Measurements from ENCODE around the gene GATA6.

GRCh38 chr18:22219568-22220355 lies 50.4 kb downstream of the GATA6 start:
- TF ChIP-seq GATA4 (IDR thresholded peaks at IDR 0.05; ENCODE audit: borderline replicate concordance, low read depth) (no peak), POLR2AphosphoS2 (IDR thresholded peaks at IDR 0.05; ENCODE audit: low read depth, low read length) (no peak), HMG20A (CRISPR knock-in tag; IDR thresholded peaks at IDR 0.05; ENCODE audit: borderline replicate concordance) (no peak), TERF1 (CRISPR knock-in tag; IDR thresholded peaks at IDR 0.05) (no peak), ZNF747 (CRISPR knock-in tag; IDR thresholded peaks at IDR 0.05; ENCODE audit: borderline replicate concordance) (no peak), ZNF678 (CRISPR knock-in tag; IDR thresholded peaks at IDR 0.05) (no peak), HIVEP1 (CRISPR knock-in tag; IDR thresholded peaks at IDR 0.05) (no peak), ZNF407 (CRISPR knock-in tag; IDR thresholded peaks at IDR 0.05; ENCODE audit: not compliant biosample characterization) (no peak), SNRNP70 (IDR thresholded peaks at IDR 0.05; ENCODE audit: low read depth, low read length) (no peak), ZNF274 (CRISPR knock-in tag; IDR thresholded peaks at IDR 0.05) (no peak), ZNF768 (CRISPR knock-in tag; IDR thresholded peaks at IDR 0.05) (no peak), TBP (CRISPR knock-in tag; IDR thresholded peaks at IDR 0.05) (no peak), ZNF879 (CRISPR knock-in tag; IDR thresholded peaks at IDR 0.05) (no peak)
